ENCODE measurements around the gene TTC16. TPM values are rescaled to one million over a fixed set of nuclear protein-coding genes. Genes with fewer than 3 reads are reported as not detected.

TTC16 gene
- total RNA-seq, 1 donor from 2014 or later = not detected

GRCh38 chr9:127683723-127684122 is 32.2 kb upstream of the TTC16 start:
- Mint-ChIP-seq H3K4me3 (no peak overlapping the region), H3K27ac (no peak overlapping the region), H3K4me1 (no peaks in the 10 kb centered on the region), H3K27me3 (ENCODE audit: insufficient read depth, low read depth) (peaks cover 9% of the 10 kb centered on the region), H3K9me3 (no peaks in the 10 kb centered on the region), H3K36me3 (peaks cover 22% of the 10 kb centered on the region)
- Histone ChIP-seq H3K27me3 (no peaks in the 10 kb centered on the region), H3K27ac (no peak overlapping the region), H3K4me3 (no peak overlapping the region), H4K20me1 (ENCODE audit: low read depth) (no peaks in the 10 kb centered on the region), H3K4me2 (no peak overlapping the region), H3K36me3 (no peaks in the 10 kb centered on the region), H3K9me3 (ENCODE audit: low read depth) (no peaks in the 10 kb centered on the region), H2AFZ (replicated peaks) (no peak overlapping the region), H3F3A (ENCODE audit: low read depth) (no peaks in the 10 kb centered on the region), H3K4me1 (no peaks in the 10 kb centered on the region), H3K79me2 (ENCODE audit: low read depth) (no peaks in the 10 kb centered on the region), H3K9ac (no peak overlapping the region)
- TF ChIP-seq CTCF (IDR thresholded peaks at IDR 0.05) (no peak), EZH2phosphoT487 (IDR thresholded peaks at IDR 0.05) (no peak), EZH2 (IDR thresholded peaks at IDR 0.05) (no peak)
- no peak for DNase-seq (ENCODE audit: low spot score)

GRCh38 chr9:127684576-127684975 is 31.3 kb upstream of the TTC16 start:
- Mint-ChIP-seq H3K4me3 (peak overlapping the region; percentile 9), H3K27ac (no peak overlapping the region), H3K36me3 (peaks cover 21% of the 10 kb centered on the region), H3K27me3 (ENCODE audit: insufficient read depth, low read depth) (peaks cover 9% of the 10 kb centered on the region), H3K4me1 (no peaks in the 10 kb centered on the region), H3K9me3 (no peaks in the 10 kb centered on the region)
- H3F3A ChIP-seq (ENCODE audit: low read depth) = no peaks in the 10 kb centered on the region
- H3K27me3 ChIP-seq = no peaks in the 10 kb centered on the region
- no peak overlapping the region for H3K27ac ChIP-seq
- no peak overlapping the region for H2AFZ ChIP-seq (replicated peaks)
- H3K4me3 ChIP-seq = no peak overlapping the region
- no peak overlapping the region for H3K9ac ChIP-seq
- H4K20me1 ChIP-seq (ENCODE audit: low read depth) = no peaks in the 10 kb centered on the region
- H3K79me2 ChIP-seq (ENCODE audit: low read depth) = no peaks in the 10 kb centered on the region
- H3K36me3 ChIP-seq = no peaks in the 10 kb centered on the region
- no peak for TF ChIP-seq CTCF (IDR thresholded peaks at IDR 0.05)
- no peak for TF ChIP-seq EZH2 (IDR thresholded peaks at IDR 0.05)
- TF ChIP-seq EZH2phosphoT487 (IDR thresholded peaks at IDR 0.05) = no peak
- no peak overlapping the region for H3K4me2 ChIP-seq
- H3K4me1 ChIP-seq = no peaks in the 10 kb centered on the region
- no peaks in the 10 kb centered on the region for H3K9me3 ChIP-seq (ENCODE audit: low read depth)
- DNase-seq (ENCODE audit: low spot score) = no peak

- Mint-ChIP-seq H3K4me3 (no peak overlapping the region), H3K4me1 (peaks cover 4% of the 10 kb centered on the region), H3K27me3 (ENCODE audit: insufficient read depth, low read depth) (peaks cover 9% of the 10 kb centered on the region), H3K27ac (no peak overlapping the region), H3K9me3 (no peaks in the 10 kb centered on the region), H3K36me3 (peaks cover 28% of the 10 kb centered on the region)
- Histone ChIP-seq H3K27ac (no peak overlapping the region), H3F3A (ENCODE audit: low read depth) (no peaks in the 10 kb centered on the region), H3K9ac (no peak overlapping the region), H4K20me1 (ENCODE audit: low read depth) (no peaks in the 10 kb centered on the region), H3K27me3 (no peaks in the 10 kb centered on the region), H3K4me3 (no peak overlapping the region), H2AFZ (replicated peaks) (no peak overlapping the region), H3K36me3 (no peaks in the 10 kb centered on the region), H3K4me1 (no peaks in the 10 kb centered on the region), H3K9me3 (ENCODE audit: low read depth) (no peaks in the 10 kb centered on the region), H3K4me2 (no peak overlapping the region), H3K79me2 (ENCODE audit: low read depth) (no peaks in the 10 kb centered on the region)
- TF ChIP-seq EZH2 (IDR thresholded peaks at IDR 0.05) = no peak
- no peak for TF ChIP-seq CTCF (IDR thresholded peaks at IDR 0.05)
- TF ChIP-seq EZH2phosphoT487 (IDR thresholded peaks at IDR 0.05) = no peak
- no peak for DNase-seq (ENCODE audit: low spot score)
Measured at GRCh38 chr9:127686461-127687393, 29.2 kb upstream of the TTC16 start.
